Epithelial cell of prostate (primary cell): Measurements from ENCODE around the gene ITM2A.

Experiments
- DNase-seq: peaks from one replicate; pipeline ENCODE4 v3.0.0-alpha.2; 2011; ENCODE audit warnings: low read depth, low spot score
- H3K27ac ChIP-seq: fragments of 450-650 bp; 2 replicates; pipeline ENCODE4 v1.5.1; 2017; ENCODE audit warnings: mild to moderate bottlenecking

Gene ITM2A

DNA sequence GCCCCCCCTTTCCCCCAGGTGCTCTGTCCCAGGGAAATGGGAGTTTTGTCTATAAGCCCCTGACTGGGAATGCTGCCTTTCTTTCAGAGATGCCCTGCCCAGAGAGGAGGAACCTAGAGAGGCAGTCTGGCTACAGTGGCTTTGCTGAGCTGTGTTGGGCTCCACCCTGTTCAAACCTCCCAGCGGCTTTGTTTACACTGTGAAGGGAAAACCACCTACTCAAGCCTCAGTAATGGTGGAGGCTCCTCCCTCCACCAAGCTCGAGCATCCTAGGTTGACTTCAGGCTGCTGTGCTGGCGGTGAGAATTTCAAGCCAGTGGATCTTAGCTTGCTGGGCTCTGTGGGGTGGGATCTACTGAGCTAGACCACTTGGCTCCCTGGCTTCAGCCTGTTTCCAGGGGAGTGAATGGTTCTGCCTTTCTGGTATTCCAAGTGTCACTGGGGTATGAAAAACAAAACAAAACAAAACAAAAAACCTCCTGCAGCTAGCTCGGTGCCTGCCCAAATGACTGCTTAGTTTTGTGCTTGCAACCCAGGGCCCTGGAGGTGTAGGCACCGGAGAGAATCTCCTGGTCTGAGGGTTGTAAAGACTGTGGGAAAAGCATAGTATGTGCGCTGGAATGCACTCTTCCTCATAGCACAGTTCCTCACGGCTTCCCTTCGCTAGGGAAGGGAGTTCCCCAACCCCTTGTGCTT is 41.7 kb downstream of the ITM2A start:
- DNase-seq: no peak
- no peak overlapping the region for H3K27ac ChIP-seq
